Upper lobe of right lung (tissue), 1 donor: ENCODE results near the gene H2AZ2. TPM values are rescaled to one million over a fixed set of nuclear protein-coding genes. Genes with fewer than 3 reads are reported as not detected.

Experiments
- ATAC-seq: fragments of 200-7000 bp; cut with Tn5 transposase; one replicate; pipeline ENCODE4 v1.9.1; 2020; ENCODE audit warnings: mild to moderate bottlenecking, moderate library complexity
- DNase-seq: peaks from one replicate; pipeline ENCODE4 v3.0.0-alpha.2; 2020
- H3K27ac ChIP-seq: fragments of 200-600 bp; one replicate; pipeline ENCODE4 v1.8.0; 2022
- H3K27me3 ChIP-seq: fragments of 200-600 bp; one replicate; pipeline ENCODE4 v1.8.0; 2022; ENCODE audit warnings: mild to moderate bottlenecking
- H3K36me3 ChIP-seq: fragments of 200-600 bp; one replicate; pipeline ENCODE4 v1.8.0; 2022
- H3K4me1 ChIP-seq: fragments of 200-600 bp; one replicate; pipeline ENCODE4 v1.8.0; 2022
- H3K4me3 ChIP-seq: fragments of 200-600 bp; one replicate; pipeline ENCODE4 v1.8.0; 2022; ENCODE audit warnings: mild to moderate bottlenecking
- H3K9me3 ChIP-seq: fragments of 200-600 bp; one replicate; pipeline ENCODE4 v1.8.0; 2022
- CTCF ChIP-seq: fragments of 200-600 bp; IDR thresholded peaks from one replicate; pipeline ENCODE4 v1.8.0; 2022; ENCODE audit warnings: antibody characterized with exemption
- intact Hi-C: fragments of 100-400 bp; cut with DNase I; formaldehyde crosslinking; loops from one replicate; pipeline ENCODE4 v1.11.0; 2022
- total RNA-seq: library from RNA; stranded (reverse); fragmentation: NEBNext Ultra II Directional; extraction: Animal tissue kit (Norgen Biotek cat#: 25700); gene quantifications from one replicate; pipeline ENCODE4 v1.2.1, GENCODE V29; 2021
- donor health status: DM: no; HTN: yes; CAD: no; lungs with severe emphysema.

H2AZ2 gene
- total RNA-seq, 1 donor from 2014 or later, result 131 TPM

- Histone ChIP-seq H3K4me1 (no peaks in the 10 kb centered on the region), H3K36me3 (no peaks in the 10 kb centered on the region), H3K4me3 (no peak overlapping the region), H3K9me3 (no peaks in the 10 kb centered on the region), H3K27ac (no peak overlapping the region), H3K27me3 (no peaks in the 10 kb centered on the region)
- intact Hi-C loops, result no loop called here
- no peak for TF ChIP-seq CTCF
- DNase-seq (no peak), ATAC-seq (no peak)
These were observed 65.4 kb downstream of the H2AZ2 start for GRCh38 chr7:44782460-44782859.

Other genes starting within 250 kb of the H2AZ2 start
- 157 TPM for gene OGDH, start 241.5 kb downstream of the H2AZ2 start, total RNA-seq
- gene ZMIZ2, start 99.2 kb downstream of the H2AZ2 start, total RNA-seq, result 95.4 TPM
- 970 TPM for gene PPIA, start 51.4 kb downstream of the H2AZ2 start, total RNA-seq
- 26.0 TPM for gene PURB, start 37.4 kb upstream of the H2AZ2 start, total RNA-seq
- 21.0 TPM for gene MYO1G, start 130.9 kb upstream of the H2AZ2 start, total RNA-seq
- 40.2 TPM for gene CCM2, start 152.1 kb upstream of the H2AZ2 start, total RNA-seq
- 2.3 TPM for gene NACAD, start 240.9 kb upstream of the H2AZ2 start, total RNA-seq